H1 (cell line): ENCODE measurements around the gene LY6G5B.

Source experiments
- EP300 ChIP-seq, 2 experiments: IDR thresholded peaks; 1 replicate in 1 of 2; 2 replicates in 1 of 2; pipeline ENCODE4 v1.6.1; 2011 to 2012; ENCODE audit warnings: low read depth in 2 of 2, low read length in 2 of 2, mild to moderate bottlenecking in 2 of 2, borderline replicate concordance in 1 of 2, inconsistent platforms in 1 of 2, moderate library complexity in 1 of 2
- TF ChIP-seq, protein P1 (sequence below): IDR thresholded peaks from 2 replicates; pipeline ENCODE4 v1.6.1; 2012; ENCODE audit warnings: low read length, inconsistent platforms

DNA sequence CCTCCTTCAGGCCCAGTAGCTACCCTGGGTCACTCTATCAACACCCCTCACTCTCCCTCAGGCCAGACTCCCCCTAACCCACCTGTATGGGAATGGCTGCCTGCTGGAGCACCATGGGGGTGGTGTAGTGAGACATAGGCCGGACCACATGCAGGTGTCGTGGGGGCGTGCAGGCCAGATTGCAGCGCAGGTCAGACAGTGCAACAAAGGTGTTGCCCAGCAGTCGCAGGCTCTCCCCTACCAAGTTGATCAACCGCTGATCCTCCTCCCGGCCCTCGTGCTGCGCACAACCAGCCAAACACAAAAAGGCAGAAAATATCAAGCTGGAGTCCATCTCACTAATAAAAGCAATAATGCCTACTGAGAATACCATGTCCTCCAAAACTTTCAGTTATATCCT lies 24.5 kb upstream of the LY6G5B start:
- TF ChIP-seq EP300 (IDR thresholded peaks at IDR 0.05; ENCODE audit: borderline replicate concordance in 1 of 2, low read depth in 2 of 2, low read length in 2 of 2): no peak
- TF ChIP-seq, protein P1, sequence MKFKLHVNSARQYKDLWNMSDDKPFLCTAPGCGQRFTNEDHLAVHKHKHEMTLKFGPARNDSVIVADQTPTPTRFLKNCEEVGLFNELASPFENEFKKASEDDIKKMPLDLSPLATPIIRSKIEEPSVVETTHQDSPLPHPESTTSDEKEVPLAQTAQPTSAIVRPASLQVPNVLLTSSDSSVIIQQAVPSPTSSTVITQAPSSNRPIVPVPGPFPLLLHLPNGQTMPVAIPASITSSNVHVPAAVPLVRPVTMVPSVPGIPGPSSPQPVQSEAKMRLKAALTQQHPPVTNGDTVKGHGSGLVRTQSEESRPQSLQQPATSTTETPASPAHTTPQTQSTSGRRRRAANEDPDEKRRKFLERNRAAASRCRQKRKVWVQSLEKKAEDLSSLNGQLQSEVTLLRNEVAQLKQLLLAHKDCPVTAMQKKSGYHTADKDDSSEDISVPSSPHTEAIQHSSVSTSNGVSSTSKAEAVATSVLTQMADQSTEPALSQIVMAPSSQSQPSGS: no peak
